ENCODE measurements around the gene REP15.
"Not testable (repeated sequence)": the region's sequence is repeated elsewhere in the genome, so short reads cannot be mapped to it uniquely, and the experiment has no call there.

The REP15 gene, protein sequence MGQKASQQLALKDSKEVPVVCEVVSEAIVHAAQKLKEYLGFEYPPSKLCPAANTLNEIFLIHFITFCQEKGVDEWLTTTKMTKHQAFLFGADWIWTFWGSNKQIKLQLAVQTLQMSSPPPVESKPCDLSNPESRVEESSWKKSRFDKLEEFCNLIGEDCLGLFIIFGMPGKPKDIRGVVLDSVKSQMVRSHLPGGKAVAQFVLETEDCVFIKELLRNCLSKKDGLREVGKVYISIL

DNA sequence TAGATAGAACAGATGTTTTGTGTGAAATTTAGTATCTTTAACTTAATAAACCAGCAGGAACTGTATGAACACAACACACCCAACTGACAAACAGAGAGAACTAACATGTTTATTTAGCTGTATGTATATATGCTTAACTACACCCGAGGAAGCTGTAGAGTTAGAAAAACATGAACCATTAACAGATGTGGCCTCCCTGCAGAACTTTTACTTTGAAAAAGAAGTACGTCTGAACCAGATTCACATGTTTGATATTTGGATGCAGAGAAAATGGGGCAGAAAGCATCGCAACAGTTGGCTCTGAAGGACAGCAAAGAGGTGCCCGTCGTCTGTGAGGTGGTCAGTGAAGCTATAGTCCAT, at the start of gene REP15:
Gene REP15 (plus strand): TSS at position 155 of the 360 bp plus-strand sequence. CDS start 116 bp downstream, at position 271.
- no peak for DNase-seq (ENCODE audit: low read depth)

DNA sequence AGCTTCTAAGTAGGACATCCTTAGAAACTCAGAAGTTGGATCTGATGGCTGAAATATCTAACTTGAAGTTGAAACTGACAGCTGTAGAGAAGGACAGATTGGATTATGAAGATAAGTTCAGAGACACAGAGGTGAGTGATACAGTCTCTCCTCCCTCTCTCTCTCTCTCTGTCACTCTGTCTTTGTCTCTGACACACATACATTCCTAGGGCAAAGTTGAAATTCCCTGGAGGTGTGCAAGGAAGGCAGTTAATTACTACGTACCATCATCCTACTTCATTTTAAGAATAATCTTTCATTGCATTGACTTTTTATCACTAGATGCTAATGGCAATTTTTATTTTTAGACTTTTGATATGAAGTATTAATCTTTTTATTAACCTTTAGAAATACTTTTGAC, 46.2 kb upstream of the REP15 start:
- no peak for DNase-seq (ENCODE audit: low read depth)

DNA sequence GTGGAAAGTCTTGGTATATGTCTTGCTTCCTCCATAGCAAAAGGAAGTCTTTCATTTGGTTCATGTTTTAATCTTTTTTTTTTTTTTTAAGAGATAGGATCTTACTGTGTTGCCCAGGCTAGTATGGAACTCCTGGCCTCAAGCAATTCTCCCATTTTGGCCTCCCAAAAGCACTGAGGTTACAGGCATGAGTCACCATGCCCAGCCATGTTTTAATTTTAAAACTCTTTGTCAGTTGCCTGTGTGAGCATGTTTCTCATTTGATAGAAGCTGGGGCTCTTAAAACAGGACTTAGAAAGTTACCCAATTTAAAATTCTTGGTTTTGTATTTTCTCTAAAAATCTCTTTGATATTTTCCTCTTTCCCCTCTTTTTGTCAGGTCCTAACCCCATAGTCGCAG, 45.0 kb upstream of the REP15 start:
- DNase-seq (ENCODE audit: low read depth) = no peak

DNA sequence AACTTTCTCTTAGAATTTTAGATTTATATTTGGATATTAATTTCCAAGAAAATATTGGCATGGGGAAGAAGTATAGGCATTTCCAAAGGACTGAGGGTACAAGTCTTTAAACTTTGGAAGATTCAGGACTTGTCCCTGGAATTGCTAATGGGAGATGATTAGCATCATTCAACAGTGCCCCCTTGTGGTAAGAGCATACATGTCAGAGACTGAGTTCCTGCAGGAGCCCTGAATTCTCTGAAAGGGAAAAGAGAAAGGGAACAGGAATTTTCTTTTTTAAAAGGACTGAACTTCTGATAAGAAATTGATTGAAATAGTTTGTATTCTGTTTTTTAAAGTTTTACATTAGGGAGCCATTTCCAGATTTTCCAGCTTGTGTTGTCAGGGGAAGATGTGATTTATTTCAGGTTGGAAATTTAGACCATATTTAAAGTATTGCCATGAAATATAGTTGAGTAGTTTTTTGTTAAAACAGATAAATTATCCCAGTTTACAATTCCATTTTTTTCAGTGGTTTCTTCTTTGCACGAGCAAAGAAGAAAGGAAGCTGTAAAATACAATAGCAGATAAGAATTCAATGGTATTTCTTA, 44.0 kb upstream of the REP15 start:
- DNase-seq (ENCODE audit: low read depth) = peak; percentile 72

DNA sequence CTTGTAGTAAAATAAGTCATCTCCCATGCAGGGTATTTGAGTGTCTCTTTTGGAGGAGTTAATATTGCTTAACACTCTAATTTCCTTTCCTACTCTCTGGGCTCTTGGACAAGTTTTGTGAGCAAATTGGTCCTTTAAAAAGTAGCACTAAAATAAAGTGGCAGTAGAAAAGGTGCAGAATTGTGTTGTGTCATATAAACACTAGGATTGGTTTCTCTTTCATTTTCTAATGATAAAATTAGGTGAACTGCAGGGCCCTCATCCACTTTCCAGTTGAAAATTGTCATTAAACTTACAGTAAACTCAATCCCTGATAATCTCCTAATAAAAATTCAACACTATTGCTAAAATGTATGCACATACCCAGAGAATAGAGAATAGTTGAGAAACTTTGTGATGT, 42.6 kb upstream of the REP15 start:
- DNase-seq (ENCODE audit: low read depth) = no peak

DNA sequence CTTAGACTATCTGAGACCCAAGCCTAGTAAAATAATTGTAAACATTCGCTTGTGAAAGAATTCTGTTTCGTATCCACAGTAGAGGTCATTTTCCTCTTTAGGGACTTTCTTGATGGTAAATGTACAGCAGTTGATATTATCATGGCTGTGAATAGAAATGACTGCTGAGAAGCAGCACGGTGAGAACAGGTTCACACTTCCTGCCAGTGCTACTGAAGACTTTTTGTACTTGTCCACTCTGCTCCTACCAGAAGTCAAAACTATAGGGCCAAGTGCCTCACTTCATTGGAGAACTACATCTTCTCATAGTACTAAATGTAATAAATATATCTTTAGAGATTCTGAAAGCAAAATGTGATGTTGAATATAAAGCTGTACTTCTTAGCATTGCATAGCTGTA, 40.8 kb upstream of the REP15 start:
- DNase-seq (ENCODE audit: low read depth) = not testable (repeated sequence)

DNA sequence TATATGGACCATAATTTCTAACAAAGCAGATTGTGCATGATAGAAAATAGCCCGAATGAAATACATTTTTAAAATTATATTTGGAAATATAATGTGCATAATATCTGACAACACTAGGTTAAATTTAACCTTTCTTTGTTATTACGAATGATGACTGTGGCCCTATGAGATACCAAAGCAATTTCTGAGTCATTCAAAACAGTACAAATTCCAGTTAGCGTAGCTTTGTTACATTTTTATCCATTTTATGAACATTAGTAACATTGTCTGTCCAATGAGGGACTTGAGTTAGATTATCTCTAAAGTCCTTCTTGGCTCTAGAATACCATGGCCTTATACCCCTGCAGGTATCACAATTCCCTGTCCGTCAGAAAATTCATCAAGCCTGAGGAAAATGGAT, 39.0 kb upstream of the REP15 start:
- DNase-seq (ENCODE audit: low read depth) = no peak

DNA sequence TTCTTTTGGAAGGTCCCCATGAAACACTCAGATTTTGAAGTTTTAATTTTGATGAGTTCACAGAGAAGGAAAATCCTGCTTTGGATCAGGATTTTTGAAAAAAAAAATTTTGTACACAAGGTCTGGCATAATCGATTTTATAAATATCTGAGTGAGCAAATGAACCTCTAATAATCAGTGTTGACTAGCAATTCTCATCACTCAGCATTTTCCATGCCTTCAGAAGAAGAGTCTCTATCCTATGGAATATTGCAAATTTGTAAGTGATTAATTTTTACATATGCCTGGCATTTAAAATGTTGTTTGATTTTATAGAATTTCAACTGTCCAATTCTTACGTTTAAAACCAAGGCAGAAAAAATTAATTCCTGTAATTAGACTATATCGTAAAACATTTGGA, 30.5 kb upstream of the REP15 start:
- no peak for DNase-seq (ENCODE audit: low read depth)

DNA sequence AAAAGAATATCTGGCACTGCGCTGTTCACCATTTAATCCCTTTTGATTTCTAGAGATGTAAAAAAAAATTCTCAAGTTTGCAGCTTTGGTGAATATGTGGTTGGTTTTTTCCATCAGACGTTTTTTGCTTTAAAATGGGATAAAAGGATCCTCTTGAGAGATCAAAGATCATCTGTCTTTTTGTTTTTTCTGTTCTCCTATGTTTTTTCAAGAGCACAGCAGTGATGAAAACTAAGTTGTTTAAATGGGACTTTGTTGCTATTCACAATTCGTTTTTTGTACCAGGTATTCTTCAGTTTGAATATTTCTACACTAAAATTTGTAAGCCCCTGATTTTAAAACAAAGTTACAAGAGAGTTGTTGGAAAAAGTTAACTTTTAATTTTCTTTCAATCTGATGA, 29.7 kb upstream of the REP15 start:
- DNase-seq (ENCODE audit: low read depth) = no peak

DNA sequence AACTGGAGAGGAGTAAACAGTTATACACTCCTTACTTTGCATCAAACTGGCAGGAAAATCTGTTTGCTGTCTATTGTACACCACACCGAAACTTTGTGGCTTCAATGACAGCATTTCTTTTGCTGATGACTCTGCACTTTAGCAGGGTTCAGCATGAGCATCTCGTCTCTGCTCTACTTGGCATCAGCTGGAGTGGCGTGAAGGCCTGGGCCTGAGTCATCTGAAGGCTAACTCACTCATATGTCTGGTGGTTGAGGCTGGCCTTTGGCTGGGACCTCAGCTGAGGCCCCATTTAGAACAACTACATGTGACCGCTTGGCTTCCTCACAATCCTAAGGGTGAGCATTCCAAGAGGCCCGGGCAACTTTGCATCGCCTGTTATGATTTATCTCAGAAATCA, 28.7 kb upstream of the REP15 start:
- peak; percentile 96 for DNase-seq (ENCODE audit: low read depth)

DNA sequence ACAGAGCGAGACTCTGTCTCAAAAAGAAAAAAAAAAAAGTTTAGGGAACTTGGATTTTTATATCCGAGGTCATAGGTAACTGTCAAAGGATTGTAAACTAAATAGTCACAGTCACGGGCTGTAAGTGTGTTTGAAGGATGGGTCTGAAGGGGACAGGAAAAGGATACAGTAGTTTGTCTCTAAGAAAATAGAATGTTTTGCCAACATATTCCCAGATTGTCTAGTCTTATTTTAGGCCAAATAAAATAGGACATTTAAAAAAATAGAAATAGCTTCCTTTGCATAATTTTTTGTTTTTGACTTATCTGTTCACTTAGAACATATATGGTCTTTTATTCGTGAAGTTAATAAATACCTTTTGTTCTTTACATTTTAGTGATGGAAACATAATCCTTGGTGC, 24.2 kb upstream of the REP15 start:
- DNase-seq (ENCODE audit: low read depth) = no peak

DNA sequence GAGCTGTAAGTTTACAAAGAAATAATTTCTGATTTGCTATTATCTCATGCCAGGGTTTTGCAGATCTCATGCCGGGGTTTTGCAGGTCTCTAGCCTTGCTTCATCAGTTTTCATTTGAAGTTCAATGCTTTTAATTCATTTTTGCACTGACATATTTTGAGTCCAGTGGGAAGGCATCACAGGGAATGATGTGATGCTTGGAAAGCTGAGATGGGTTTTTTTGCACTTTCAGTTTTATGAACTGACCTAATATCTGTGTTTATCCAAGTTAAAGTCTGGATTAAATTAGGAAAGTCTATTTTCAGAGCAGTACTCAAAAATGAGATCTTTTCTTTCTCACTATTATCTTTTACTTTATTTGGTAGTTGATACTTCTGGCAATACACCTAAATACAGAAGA, 23.6 kb upstream of the REP15 start:
- no peak for DNase-seq (ENCODE audit: low read depth)

DNA sequence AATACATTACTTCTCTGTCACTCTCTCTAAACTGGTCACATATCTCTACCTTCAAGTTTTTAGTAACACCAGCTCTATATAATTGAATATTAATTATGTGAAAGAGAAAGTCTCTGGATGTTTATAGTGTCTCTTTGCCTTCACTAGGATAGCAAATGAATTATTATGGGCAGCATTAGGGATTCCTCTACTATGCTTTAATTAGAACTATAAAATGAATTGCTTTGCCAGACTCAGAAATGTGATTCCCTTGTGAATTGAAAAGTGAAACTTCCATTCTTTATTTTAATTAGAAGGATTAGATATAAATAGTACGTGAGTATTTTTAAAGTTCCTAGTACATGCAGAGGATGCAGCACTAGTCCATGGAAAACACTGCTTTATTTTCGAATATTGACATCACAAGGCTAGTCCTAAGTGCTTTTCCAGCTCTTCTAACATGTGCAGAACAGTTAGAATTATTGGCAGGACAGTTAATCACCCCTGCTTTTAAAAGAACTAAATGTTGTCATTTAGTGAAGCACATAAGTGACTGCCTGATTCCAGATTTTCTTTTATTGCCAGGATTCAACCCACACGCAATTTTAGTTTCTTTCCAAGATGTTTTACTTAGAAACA, 23.0 kb upstream of the REP15 start:
- no peak for DNase-seq (ENCODE audit: low read depth)

DNA sequence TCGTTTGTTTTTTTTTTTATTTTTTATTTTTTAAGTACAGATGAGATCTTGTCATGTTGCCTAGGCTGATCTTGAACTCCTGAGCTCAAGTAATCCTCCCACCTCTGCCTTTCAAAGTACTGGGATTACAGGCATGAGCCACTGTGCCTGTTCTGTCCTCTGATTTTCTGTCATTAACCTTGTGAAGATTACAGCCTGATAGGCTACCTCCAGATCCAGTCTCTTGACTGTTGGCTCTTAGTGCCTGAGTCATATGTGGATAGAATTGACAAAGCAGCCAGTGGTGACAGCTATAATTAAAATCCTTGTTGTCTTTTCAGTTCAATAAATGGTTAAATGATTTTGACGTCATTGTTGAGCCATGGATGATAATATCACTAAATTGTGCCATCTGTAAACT, 21.3 kb upstream of the REP15 start:
- no peak for DNase-seq (ENCODE audit: low read depth)

DNA sequence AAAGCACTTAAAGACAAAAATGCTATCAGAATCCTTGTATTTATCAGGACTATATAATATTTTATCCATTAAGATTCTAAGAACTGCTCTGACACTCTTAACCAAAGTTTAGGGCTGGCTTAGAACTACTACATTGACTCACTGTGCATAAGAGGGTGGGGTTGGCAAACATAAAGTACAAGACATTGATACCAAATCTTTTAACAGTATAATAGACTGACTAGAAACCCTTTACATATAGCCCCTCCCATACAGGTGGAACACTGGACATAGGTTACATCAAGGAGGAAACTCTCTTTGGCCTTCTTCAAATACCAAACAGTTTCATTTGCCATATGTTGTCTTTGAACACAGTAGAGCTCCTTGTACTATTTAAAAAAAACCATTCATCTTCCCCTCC, 15.6 kb upstream of the REP15 start:
- DNase-seq (ENCODE audit: low read depth) = no peak

DNA sequence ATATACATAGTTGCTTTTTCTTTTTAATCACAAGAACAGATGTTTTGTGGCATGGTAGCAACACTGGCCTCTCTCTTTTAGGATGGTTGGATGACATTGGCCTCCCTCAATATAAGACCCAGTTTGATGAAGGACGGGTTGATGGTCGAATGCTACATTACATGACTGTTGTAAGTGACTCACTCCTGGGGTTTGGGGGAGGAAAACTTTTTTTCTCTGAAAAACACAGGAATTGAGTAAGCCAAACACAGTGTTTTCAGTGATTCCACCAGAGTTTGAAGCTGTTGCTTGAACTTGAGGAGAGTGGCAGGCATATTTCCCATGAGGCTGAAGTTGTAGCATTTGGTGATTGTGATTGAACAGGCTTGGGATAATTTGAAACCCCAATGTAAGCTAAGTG, 13.7 kb upstream of the REP15 start:
- peak; percentile 25 for DNase-seq (ENCODE audit: low read depth)

DNA sequence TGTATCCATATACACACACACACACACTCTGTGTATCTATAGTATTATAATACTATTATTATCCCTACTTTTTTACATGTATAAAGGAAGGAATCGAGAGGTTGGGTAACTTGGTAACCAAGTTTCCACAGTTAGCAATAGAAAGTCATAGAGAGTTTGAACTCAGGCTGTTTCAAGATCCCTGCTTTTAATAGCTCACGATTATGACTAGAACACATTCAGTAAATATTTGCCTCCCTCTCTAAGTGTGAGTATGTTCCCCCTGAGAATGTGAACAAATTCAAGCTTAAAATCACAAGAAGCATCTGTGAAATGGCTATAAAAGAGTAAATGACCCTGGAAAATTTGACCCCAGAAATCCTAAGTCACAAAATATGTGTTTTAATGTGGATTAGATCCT, 11.0 kb upstream of the REP15 start:
- DNase-seq (ENCODE audit: low read depth) = no peak

DNA sequence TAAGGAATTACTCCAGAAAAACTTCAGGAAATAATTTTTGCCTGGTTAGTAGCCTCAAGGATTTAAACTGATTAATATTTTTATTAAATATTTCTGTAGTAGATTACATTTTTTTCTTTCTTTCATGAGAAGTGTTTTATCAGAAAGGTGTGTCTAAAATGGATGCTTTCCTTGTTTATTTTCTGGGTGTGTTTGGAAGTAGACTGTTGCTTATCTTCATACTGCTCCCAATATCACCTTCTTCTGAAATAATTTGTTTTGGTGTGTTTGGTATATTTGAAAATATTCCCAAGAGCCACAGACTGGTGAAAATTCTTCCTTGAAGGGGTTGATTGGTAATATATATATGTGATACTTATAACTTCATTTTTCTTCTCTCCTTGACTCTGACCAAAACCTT, 10.1 kb upstream of the REP15 start:
- DNase-seq (ENCODE audit: low read depth) = no peak

DNA sequence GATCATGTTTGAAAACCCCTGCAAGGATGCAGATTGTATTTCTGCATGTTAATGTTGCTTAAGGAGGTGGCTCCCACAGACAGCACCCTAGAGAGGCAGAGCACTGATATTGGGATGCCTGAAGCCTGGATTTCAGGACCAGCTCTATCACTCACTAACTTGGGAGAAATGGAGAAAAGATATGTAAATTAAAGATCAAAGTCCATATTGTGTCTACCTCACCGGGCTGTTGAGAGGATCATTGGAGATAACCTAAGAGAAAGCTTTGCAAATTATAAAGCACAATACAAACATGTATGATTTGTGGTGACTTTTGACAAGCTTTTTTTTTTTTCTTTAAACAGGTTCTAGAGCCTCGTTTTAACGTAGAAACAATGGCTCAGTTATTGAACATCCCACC, 7.6 kb upstream of the REP15 start:
- DNase-seq (ENCODE audit: low read depth) = no peak

DNA sequence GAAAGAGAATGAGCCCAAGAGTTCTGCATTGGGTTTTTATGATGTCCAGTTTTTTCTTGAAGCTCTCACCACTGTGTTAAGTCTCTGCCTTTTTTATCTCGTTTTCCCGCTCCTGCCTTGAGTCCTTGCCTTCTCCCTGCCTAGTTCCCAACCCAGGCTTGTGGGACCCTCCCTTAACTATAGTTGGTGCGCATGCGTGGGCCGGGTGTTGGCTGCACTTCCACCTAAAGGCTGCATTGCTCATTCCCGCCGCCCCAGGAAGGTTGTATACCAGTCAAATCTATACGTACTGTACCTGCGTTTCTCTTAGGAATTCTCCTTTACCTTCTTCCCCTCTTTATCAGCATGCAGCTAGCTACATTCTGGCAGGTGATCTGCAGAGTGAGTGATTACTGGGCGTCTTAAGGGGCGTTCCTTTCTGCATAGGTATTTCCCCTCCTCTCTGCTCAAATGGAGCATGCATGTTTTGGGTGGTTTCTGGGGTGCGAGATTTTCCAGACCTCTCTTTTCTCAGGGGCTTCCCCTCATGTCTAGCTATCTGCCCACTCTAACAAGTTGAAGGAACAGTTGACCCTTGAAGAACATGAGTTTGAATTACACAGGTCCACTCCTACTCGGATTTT, 6.6 kb upstream of the REP15 start:
- no peak for DNase-seq (ENCODE audit: low read depth)

DNA sequence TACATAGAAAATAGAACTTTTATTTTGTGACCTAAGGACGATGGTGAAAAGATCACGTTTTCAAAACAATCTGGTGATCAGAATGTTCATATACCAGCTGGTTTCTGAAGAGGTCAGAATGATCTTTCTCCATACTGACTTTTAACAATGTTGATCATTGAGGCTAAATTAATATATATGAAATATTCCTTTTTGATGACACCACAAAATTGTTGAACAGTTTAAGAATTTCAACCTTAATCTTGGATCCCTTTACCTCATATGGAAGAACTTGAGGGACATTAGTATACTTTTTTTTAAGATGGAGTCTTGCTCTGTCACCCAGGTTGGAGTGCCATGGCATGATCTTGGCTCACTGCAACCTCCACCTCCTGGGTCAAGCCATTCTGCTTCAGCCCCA, 2.8 kb upstream of the REP15 start:
- DNase-seq (ENCODE audit: low read depth) = no peak

DNA sequence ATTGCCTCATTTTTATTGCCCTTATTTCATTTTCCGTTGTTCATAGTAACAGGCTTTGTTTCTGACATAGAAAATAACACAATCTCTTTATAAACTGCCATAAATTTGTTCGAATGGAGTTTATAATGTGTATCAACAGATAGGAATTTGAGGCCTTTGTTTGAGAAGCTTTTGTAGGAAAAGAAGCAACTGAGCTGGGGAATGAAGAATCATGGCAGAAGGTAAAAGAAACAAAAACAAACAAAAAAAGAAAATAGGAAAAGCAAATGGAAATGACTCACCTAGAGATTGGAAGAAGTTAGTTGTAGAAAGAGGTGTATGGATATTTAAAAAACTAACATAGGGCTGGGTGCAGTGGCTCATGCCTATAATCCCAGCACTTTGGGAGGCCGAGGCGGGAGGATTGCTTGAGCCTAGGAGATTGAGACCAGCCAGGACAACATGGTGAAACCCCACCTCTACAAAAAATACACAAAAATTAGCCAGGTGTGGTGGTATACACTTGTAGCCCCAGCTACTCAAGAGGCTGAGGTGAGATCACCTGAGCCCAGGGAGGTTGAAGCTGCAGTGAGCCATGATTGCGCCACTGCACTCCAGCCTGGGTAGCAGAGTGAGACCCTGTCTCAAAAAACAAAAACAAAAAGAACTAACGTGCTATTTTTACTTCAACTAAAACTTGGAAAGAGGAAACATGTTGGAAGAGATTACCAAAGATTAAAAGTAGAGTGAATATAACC, 523 bp upstream of the REP15 start:
- no peak for DNase-seq (ENCODE audit: low read depth)

Measured in stromal cell of bone marrow (primary cell).